Smooth muscle cell (in vitro differentiated cells): ENCODE results near the gene IRGC. TPM values are rescaled to one million over a fixed set of nuclear protein-coding genes. Genes with fewer than 3 reads are reported as not detected.

Experiments
- DNase-seq: peaks from one replicate; lab custom pipeline; 2025; ENCODE audit not compliant: unreplicated experiment; lab: John Stamatoyannopoulos, UW
- H2AFZ ChIP-seq: fragments of 200-600 bp; sonication (generic); 2 replicates; pipeline ENCODE4 v1.6.0; 2016; ENCODE audit warnings: antibody characterized with exemption, low read depth, mild to moderate bottlenecking
- H3F3A ChIP-seq: fragments of 200-600 bp; sonication (generic); 2 replicates; pipeline ENCODE4 v1.6.0; 2017; ENCODE audit warnings: antibody characterized with exemption, low read depth
- H3K27ac ChIP-seq: fragments of 200-600 bp; sonication (generic); 2 replicates; pipeline ENCODE4 v1.5.1; 2016; ENCODE audit warnings: low read depth, mild to moderate bottlenecking
- H3K27me3 ChIP-seq: fragments of 200-600 bp; sonication (generic); 2 replicates; pipeline ENCODE4 v1.6.1; 2016; ENCODE audit warnings: low read depth, mild to moderate bottlenecking
- H3K36me3 ChIP-seq: fragments of 200-600 bp; sonication (generic); 2 replicates; pipeline ENCODE4 v1.5.1; 2016; ENCODE audit warnings: low read depth
- H3K4me1 ChIP-seq: fragments of 200-600 bp; sonication (generic); 2 replicates; pipeline ENCODE4 v1.5.1; 2016; ENCODE audit warnings: low read depth
- H3K4me2 ChIP-seq: fragments of 200-600 bp; sonication (generic); 2 replicates; pipeline ENCODE4 v1.6.0; 2016; ENCODE audit warnings: mild to moderate bottlenecking
- H3K4me3 ChIP-seq: fragments of 200-600 bp; sonication (generic); 2 replicates; pipeline ENCODE4 v1.5.1; 2016; ENCODE audit warnings: mild to moderate bottlenecking
- H3K79me2 ChIP-seq: fragments of 200-600 bp; sonication (generic); 2 replicates; pipeline ENCODE4 v1.6.0; 2016; ENCODE audit warnings: low read depth, mild to moderate bottlenecking
- H3K9ac ChIP-seq: fragments of 200-600 bp; sonication (generic); 2 replicates; pipeline ENCODE4 v1.6.0; 2016; ENCODE audit warnings: low read depth
- H3K9me3 ChIP-seq: fragments of 200-600 bp; sonication (generic); replicated peaks from 2 replicates; pipeline ENCODE4 v1.5.1; 2016; ENCODE audit warnings: low read depth
- H4K20me1 ChIP-seq: fragments of 200-600 bp; sonication (generic); 2 replicates; pipeline ENCODE4 v1.6.0; 2016; ENCODE audit warnings: low read depth
- WGBS: methylation state at CpG from one replicate; pipeline ENCODE4 v1.1.7; 2016; ENCODE audit warnings: low lambda C conversion rate; 5-methylcytosine and 5-hydroxymethylcytosine counted together
- polyA plus RNA-seq: library from polyadenylated mRNA; unstranded; fragments of >200 nt; fragmentation: Nextera tagmentation; extraction: Ambion mirVana; gene quantifications from 2 replicates; pipeline ENCODE4 v1.2.1, GENCODE V29; 2016
- total RNA-seq: library from RNA; depleted of rRNA; stranded (reverse); fragments of >200 nt; gene quantifications from 2 replicates; pipeline ENCODE4 v1.2.3, GENCODE V29; 2014
- TF ChIP-seq, protein P1 (sequence below): fragments of 200-600 bp; sonication (generic); IDR thresholded peaks from 2 replicates; pipeline ENCODE4 v1.5.1; 2017; ENCODE audit warnings: borderline replicate concordance, mild to moderate bottlenecking, antibody characterized with exemption; ENCODE audit not compliant: insufficient read depth, poor library complexity, severe bottlenecking

IRGC gene
- total and polyA plus RNA-seq, 2 experiments from 2014 or later, result not detected

DNA sequence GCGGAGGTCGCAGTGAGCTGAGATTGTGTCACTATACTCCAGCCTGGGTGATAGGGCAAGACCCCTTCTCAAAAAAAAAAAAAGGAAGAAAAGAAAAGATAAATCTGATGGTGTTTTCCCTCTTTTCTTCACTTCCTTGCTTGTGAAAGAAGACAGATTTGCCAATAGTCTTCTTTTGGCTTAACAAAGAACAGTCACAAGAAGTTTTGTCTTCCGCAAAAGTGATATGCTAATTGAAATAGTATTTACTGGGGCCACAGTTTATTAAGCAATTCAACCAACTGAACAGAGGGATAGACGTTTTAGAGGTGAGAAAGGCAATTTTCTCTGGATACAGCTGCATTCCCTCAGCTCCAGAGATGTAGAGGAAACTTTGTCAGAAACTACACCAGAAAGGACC, 23.0 kb upstream of the IRGC start:
- Histone ChIP-seq H3K4me2 (no peak overlapping the region), H3K36me3 (no peaks in the 10 kb centered on the region), H3K4me1 (no peaks in the 10 kb centered on the region), H4K20me1 (no peaks in the 10 kb centered on the region), H2AFZ (no peak overlapping the region), H3K9me3 (no peaks in the 10 kb centered on the region), H3K27me3 (no peaks in the 10 kb centered on the region), H3K4me3 (no peak overlapping the region), H3K79me2 (no peaks in the 10 kb centered on the region), H3F3A (no peaks in the 10 kb centered on the region), H3K9ac (no peak overlapping the region), H3K27ac (no peak overlapping the region)
- no peak for DNase-seq
- TF ChIP-seq, protein P1, sequence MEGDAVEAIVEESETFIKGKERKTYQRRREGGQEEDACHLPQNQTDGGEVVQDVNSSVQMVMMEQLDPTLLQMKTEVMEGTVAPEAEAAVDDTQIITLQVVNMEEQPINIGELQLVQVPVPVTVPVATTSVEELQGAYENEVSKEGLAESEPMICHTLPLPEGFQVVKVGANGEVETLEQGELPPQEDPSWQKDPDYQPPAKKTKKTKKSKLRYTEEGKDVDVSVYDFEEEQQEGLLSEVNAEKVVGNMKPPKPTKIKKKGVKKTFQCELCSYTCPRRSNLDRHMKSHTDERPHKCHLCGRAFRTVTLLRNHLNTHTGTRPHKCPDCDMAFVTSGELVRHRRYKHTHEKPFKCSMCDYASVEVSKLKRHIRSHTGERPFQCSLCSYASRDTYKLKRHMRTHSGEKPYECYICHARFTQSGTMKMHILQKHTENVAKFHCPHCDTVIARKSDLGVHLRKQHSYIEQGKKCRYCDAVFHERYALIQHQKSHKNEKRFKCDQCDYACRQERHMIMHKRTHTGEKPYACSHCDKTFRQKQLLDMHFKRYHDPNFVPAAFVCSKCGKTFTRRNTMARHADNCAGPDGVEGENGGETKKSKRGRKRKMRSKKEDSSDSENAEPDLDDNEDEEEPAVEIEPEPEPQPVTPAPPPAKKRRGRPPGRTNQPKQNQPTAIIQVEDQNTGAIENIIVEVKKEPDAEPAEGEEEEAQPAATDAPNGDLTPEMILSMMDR, result no peak
- WGBS, result 84% methylated on average over 4 of the region's 4 CpGs

DNA sequence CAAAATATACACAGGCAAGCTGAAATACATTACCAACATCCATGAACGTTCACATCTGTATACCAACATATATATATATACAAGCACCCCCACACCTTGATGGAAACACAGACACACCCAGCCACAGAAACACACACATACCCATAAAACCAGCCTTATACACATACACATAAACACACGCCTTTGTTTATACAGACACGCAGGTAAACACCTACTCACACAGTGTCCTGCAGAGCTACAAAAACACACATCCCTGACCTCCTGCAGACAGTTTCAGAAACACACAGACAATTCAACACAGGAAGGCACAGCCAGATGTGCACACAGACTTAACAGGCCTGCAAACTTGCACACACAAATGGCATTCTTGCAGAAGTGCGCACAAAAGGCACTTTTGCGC, 21.3 kb upstream of the IRGC start:
- WGBS, result 93% methylated on average over 5 of the region's 5 CpGs
- Histone ChIP-seq H3K27me3 (peaks cover 10% of the 10 kb centered on the region), H3K4me1 (no peaks in the 10 kb centered on the region), H3K4me2 (no peak overlapping the region), H4K20me1 (no peaks in the 10 kb centered on the region), H3K9me3 (no peaks in the 10 kb centered on the region), H3K27ac (no peak overlapping the region), H3K79me2 (no peaks in the 10 kb centered on the region), H3K4me3 (no peak overlapping the region), H3F3A (no peaks in the 10 kb centered on the region), H3K36me3 (no peaks in the 10 kb centered on the region), H2AFZ (no peak overlapping the region), H3K9ac (no peak overlapping the region)
- TF ChIP-seq, protein P1, result no peak
- DNase-seq, result no peak

DNA sequence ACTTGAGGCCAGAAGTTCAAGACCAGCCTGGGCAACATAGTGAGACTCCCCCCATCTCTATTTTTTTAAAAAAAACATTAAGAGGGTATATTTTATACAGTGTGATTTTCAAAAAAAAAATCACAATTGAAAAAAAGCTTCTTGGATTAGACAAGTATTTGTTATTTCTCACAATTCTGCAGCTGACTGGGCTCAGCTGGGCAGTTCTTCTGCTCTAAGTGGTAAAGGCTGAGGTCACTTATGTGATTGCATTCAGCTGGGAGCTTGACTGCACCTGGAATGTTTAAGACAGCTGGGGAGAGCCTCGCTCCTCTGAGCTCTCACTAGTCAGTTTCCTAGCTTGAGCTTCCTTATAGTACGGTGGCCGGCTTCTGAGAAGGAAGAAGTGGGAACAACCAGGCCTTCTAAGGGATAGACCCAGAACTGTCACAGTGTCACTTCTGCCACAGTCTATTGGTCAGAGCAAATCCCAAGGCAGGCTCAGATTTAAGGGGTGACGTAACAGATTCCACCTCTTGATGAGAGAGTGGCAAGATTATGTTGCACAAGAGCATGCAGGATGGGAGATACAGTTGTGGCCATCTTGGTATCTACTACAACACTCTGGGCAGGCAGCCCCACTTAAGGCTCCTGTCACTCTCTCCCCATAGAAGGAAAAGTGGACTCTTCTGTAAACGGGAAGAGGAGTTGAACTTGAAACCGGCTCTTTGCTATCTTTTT, 19.7 kb upstream of the IRGC start:
- H3K9me3 ChIP-seq, result no peaks in the 10 kb centered on the region
- no peak overlapping the region for H3K27ac ChIP-seq
- no peaks in the 10 kb centered on the region for H3K79me2 ChIP-seq
- no peaks in the 10 kb centered on the region for H3F3A ChIP-seq
- H3K36me3 ChIP-seq, result no peaks in the 10 kb centered on the region
- no peak for DNase-seq
- no peak overlapping the region for H3K4me2 ChIP-seq
- no peaks in the 10 kb centered on the region for H3K4me1 ChIP-seq
- no peak overlapping the region for H3K9ac ChIP-seq
- H3K27me3 ChIP-seq, result peaks cover 17% of the 10 kb centered on the region
- TF ChIP-seq, protein P1, result no peak
- H4K20me1 ChIP-seq, result no peaks in the 10 kb centered on the region
- H2AFZ ChIP-seq, result no peak overlapping the region
- WGBS, result 89% methylated on average over 6 of the region's 6 CpGs
- no peak overlapping the region for H3K4me3 ChIP-seq

DNA sequence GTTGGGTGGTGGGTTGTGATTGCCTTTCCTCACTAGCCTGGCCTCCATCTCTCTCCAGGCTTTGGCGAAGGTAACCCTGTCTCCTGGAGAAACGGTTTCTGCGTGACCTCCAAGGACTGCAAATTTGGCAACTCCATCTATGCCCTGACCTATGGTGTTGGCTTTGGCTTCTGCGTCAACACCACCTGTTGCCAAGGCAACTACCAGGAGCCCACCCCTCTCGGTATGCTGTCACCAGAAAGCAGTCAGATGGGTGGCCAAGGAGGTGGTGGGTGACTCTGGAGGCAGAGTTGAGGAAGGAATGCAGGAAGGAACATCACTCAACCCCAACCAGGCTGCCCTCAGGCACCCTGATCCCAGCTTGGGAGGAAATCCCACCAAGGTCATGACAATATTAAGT, 18.6 kb upstream of the IRGC start:
- H4K20me1 ChIP-seq, result no peaks in the 10 kb centered on the region
- TF ChIP-seq, protein P1, result no peak
- H3K4me2 ChIP-seq, result no peak overlapping the region
- H3K9ac ChIP-seq, result no peak overlapping the region
- 89% methylated on average over 5 of the region's 5 CpGs for WGBS
- H3K9me3 ChIP-seq, result no peaks in the 10 kb centered on the region
- H3K4me1 ChIP-seq, result no peaks in the 10 kb centered on the region
- no peak for DNase-seq
- H3K36me3 ChIP-seq, result no peaks in the 10 kb centered on the region
- peaks cover 17% of the 10 kb centered on the region for H3K27me3 ChIP-seq
- no peak overlapping the region for H2AFZ ChIP-seq
- no peaks in the 10 kb centered on the region for H3F3A ChIP-seq
- no peak overlapping the region for H3K27ac ChIP-seq
- no peak overlapping the region for H3K4me3 ChIP-seq
- H3K79me2 ChIP-seq, result no peaks in the 10 kb centered on the region
